ENCODE measurements around the gene ZBTB7A. TPM values are rescaled to one million over a fixed set of nuclear protein-coding genes. Genes with fewer than 3 reads are reported as not detected.

Gene ZBTB7A
- total RNA-seq, 1 donor from 2014 or later: 14.5 TPM

- Mint-ChIP-seq H3K9me3 (ENCODE audit: unreplicated experiment) (no peaks in the 10 kb centered on the region), H3K36me3 (ENCODE audit: low read depth, unreplicated experiment) (peaks cover 6% of the 10 kb centered on the region), H3K4me3 (ENCODE audit: unreplicated experiment) (no peak overlapping the region), H3K27ac (ENCODE audit: unreplicated experiment) (no peak overlapping the region), H3K27me3 (ENCODE audit: unreplicated experiment) (no peaks in the 10 kb centered on the region), H3K4me1 (ENCODE audit: unreplicated experiment) (no peaks in the 10 kb centered on the region)
- DNase-seq (ENCODE audit: low spot score): no peak
- TF ChIP-seq CTCF (IDR thresholded peaks at IDR 0.05; ENCODE audit: unreplicated experiment): no peak
These were observed 31.8 kb upstream of the ZBTB7A start for GRCh38 chr19:4098493-4098892.

DNA sequence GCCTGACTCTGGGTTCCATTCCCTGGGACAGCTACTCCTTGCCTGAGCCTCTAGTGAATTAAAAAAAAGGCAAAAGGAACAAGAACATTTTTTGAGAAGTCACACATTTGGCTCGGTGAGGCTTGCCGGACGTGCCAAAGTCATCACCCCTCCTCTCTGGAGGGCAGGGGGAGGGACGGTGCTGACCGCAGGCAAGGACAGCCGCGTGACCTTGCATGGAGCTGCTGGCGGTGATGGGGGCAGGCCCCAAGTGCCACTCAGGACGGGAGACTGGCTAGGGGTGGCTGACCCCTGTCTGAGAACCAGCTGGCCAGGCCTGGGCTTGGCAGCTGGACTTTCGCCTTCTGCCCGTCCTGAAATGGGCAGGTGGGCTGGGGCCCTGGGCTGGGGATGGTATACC is 30.8 kb upstream of the ZBTB7A start:
- H3K4me1 Mint-ChIP-seq (ENCODE audit: unreplicated experiment): no peaks in the 10 kb centered on the region
- H3K9me3 Mint-ChIP-seq (ENCODE audit: unreplicated experiment): no peaks in the 10 kb centered on the region
- H3K4me3 Mint-ChIP-seq (ENCODE audit: unreplicated experiment): no peak overlapping the region
- no peak for TF ChIP-seq CTCF (IDR thresholded peaks at IDR 0.05; ENCODE audit: unreplicated experiment)
- H3K36me3 Mint-ChIP-seq (ENCODE audit: low read depth, unreplicated experiment): peaks cover 6% of the 10 kb centered on the region
- no peak overlapping the region for H3K27ac Mint-ChIP-seq (ENCODE audit: unreplicated experiment)
- H3K27me3 Mint-ChIP-seq (ENCODE audit: unreplicated experiment): peaks cover 3% of the 10 kb centered on the region
- DNase-seq (ENCODE audit: low spot score): no peak

DNA sequence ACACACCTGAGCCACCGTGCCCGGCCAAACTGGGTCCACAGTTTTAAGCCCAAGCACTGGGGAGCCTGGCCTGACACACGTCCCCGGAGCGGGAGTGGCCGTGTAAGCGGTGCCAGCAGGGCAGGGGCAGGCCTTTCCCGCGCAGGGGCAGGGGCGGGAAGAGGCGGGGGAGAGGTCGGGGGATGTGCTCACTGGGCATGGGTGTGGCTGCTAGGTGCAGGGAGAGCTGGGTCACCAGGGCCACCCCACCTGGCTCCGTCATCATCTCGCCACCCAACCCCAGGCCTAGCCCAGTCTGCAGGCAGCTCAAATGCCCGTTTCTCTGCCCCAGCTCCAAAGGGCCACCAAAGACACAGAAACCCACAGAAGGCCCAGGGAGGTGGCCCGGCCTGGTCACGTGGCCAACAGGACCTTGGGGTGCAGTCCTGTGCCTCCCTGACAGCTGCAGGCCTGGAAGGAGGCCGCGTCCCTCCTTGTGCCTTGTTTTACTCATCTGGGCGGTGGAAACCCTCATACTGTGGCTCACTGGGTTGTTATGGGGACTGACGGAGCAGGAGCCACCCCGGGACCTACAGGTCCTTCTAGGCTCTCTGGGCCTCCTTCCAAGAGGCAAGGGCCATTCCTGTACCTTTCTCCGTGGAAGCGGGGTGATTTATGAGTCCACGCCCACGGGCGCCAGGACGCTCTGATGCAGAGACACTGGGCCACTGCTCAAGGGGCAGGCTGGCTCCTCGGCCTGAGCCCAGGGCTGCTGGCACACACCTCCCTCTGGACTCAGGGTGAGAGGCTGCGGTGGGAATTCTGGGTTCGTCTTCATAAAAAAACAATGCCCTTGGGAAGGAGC is 29.6 kb upstream of the ZBTB7A start:
- H3K27ac Mint-ChIP-seq (ENCODE audit: unreplicated experiment): no peak overlapping the region
- H3K4me3 Mint-ChIP-seq (ENCODE audit: unreplicated experiment): no peak overlapping the region
- no peak for TF ChIP-seq CTCF (IDR thresholded peaks at IDR 0.05; ENCODE audit: unreplicated experiment)
- peaks cover 3% of the 10 kb centered on the region for H3K27me3 Mint-ChIP-seq (ENCODE audit: unreplicated experiment)
- H3K9me3 Mint-ChIP-seq (ENCODE audit: unreplicated experiment): no peaks in the 10 kb centered on the region
- no peaks in the 10 kb centered on the region for H3K4me1 Mint-ChIP-seq (ENCODE audit: unreplicated experiment)
- peaks cover 6% of the 10 kb centered on the region for H3K36me3 Mint-ChIP-seq (ENCODE audit: low read depth, unreplicated experiment)
- no peak for DNase-seq (ENCODE audit: low spot score)

- Mint-ChIP-seq H3K27ac (ENCODE audit: unreplicated experiment) (no peak overlapping the region), H3K4me3 (ENCODE audit: unreplicated experiment) (no peak overlapping the region), H3K4me1 (ENCODE audit: unreplicated experiment) (no peaks in the 10 kb centered on the region), H3K9me3 (ENCODE audit: unreplicated experiment) (no peaks in the 10 kb centered on the region), H3K27me3 (ENCODE audit: unreplicated experiment) (peaks cover 3% of the 10 kb centered on the region), H3K36me3 (ENCODE audit: low read depth, unreplicated experiment) (peaks cover 3% of the 10 kb centered on the region)
- no peak for TF ChIP-seq CTCF (IDR thresholded peaks at IDR 0.05; ENCODE audit: unreplicated experiment)
- DNase-seq (ENCODE audit: low spot score): no peak
These were observed 28.8 kb upstream of the ZBTB7A start for GRCh38 chr19:4095488-4095844.

- no peaks in the 10 kb centered on the region for H3K36me3 Mint-ChIP-seq (ENCODE audit: low read depth, unreplicated experiment)
- no peak for DNase-seq (ENCODE audit: low spot score)
- no peak for TF ChIP-seq CTCF (IDR thresholded peaks at IDR 0.05; ENCODE audit: unreplicated experiment)
- H3K4me3 Mint-ChIP-seq (ENCODE audit: unreplicated experiment): no peak overlapping the region
- H3K27ac Mint-ChIP-seq (ENCODE audit: unreplicated experiment): no peak overlapping the region
- no peaks in the 10 kb centered on the region for H3K9me3 Mint-ChIP-seq (ENCODE audit: unreplicated experiment)
- H3K27me3 Mint-ChIP-seq (ENCODE audit: unreplicated experiment): peaks cover 3% of the 10 kb centered on the region
- no peaks in the 10 kb centered on the region for H3K4me1 Mint-ChIP-seq (ENCODE audit: unreplicated experiment)
These were observed 28.2 kb upstream of the ZBTB7A start for GRCh38 chr19:4094761-4095487.
